ENCODE results near the gene PTOV1.
A peak's percentile ranks its signal among the peaks of the same experiment; 100 is the strongest.

PTOV1 gene

GRCh38 chr19:49877020-49877878, 26.3 kb downstream of the PTOV1 start, which contains the start of the genes AKT1S1 and TBC1D17:
TSS of gene AKT1S1 (minus strand) at chr19:49877355. CDS start at chr19:49873295, 4,060 bp downstream.
TSS of gene TBC1D17 (plus strand) at chr19:49877702. CDS start at chr19:49877724, 22 bp downstream.
- DNase-seq, result peak; percentile 97

- DNase-seq, result peak; percentile 100
These were observed 27.2 kb downstream of the PTOV1 start for GRCh38 chr19:49877879-49878743.

GRCh38 chr19:49878744-49879070, 27.7 kb downstream of the PTOV1 start:
- DNase-seq, result no peak

DNA sequence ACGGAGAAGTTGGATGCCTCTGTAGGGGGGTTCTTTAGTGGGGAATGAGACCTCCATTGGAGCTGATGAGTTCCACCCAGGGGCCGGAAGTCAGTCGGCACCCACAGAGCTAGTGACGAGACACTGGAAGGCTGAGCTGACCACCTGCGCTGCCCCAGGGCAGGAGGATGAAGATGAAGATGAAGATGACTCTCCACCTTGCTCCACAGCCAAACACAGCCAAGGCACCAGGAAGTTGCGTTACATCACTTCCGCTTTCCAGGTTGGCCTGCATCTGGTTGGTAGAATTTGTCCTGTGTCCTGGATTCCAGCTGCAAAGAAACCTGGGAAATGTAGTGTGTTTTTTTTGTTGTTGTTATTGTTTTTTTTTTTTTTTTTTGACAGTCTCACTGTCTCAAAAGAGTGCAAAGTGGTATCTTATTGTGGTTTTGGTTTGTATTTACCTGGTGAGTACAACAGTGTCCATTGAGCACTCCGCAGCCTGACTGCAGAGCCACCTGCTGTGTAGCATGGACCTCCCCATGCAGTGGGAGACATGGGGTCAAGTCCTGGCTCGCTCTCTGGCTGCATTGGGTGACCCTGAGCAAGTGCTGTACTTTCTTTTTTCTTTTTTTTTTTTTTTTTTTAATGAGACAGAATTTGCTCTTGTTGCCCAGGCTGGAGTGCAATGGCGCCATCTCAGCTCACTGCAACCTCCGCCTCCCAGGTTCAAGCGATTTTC, 28.4 kb downstream of the PTOV1 start:
- DNase-seq, result no peak

GRCh38 chr19:49880162-49880869, 29.4 kb downstream of the PTOV1 start:
- DNase-seq, result no peak

GRCh38 chr19:49881186-49881585, 30.2 kb downstream of the PTOV1 start:
- no peak for DNase-seq

DNA sequence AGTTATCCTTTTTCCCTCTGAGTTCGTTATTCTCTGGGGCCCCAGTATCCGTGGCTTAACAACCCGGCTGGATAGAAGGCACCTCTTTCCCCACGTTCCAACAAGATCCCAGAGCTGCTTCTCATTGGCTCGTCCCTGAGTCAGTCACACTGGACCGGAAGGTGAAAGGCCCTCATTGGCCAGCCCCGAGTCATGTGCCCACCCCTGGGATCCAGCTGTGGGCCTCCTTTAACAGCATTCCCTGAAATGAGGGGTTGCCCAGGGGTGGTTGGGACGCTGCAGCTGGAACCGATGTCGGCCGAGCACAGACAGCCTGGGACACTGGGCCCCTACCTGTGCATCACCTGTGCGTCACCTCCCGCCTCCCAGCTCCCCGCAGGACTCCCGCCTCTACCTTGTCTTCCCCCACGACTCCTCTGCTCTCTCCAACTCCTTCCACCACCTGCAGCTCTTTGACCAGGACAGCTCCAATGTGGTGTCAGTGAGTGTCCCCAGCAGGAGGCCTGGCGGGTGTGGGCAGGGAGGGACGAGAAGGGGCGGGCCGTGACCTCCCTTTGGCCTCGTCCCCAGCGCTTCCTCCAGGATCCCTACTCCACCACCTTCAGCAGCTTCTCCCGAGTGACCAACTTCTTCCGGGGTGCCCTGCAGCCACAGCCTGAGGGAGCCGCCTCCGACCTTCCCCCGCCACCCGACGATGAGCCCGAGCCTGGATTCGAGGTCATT, 30.9 kb downstream of the PTOV1 start:
- no peak for DNase-seq

- DNase-seq, result no peak
These were observed 31.7 kb downstream of the PTOV1 start for GRCh38 chr19:49882643-49883042.

DNA sequence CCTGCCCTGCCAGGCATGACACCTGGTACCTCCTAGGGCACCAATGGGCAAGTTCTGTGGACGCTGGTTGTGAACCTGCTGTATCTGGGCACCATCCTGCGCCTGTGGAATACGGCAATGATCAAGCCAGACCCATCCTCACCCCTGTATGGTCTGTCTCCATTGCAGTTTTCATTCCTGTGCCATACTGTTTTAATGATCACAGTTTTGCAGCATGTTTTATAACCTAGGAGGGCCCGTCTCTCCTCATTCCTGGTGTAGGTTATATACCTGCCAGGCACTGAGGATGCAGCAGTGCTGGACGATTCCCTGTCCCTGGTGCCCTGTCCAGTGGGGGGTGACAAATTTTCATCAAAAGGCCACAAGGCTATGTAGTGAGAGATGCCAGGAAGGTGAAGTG, 32.1 kb downstream of the PTOV1 start:
- no peak for DNase-seq

GRCh38 chr19:49884109-49884508, 33.1 kb downstream of the PTOV1 start:
- DNase-seq, result no peak

DNA sequence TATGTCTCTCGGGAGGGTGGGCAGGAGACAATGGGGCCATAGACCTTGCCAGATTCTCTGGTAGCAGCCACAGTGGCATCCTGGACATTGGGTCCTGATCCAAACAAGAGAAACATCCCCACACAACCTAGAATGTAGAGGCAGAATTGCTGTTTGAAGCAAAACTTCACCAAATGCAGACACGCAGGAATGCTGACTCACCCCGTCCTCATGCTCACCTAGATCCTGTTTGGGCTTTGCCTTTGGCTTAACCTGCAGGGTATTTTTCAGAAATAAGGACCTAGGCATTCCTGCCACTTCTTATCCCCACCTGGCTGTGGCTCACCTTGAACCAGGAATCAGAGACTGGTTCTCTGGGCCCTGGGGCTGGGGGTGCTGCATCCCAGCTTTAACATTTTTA, 33.8 kb downstream of the PTOV1 start:
- no peak for DNase-seq

- no peak for DNase-seq
These were observed 36.2 kb downstream of the PTOV1 start for GRCh38 chr19:49887037-49887664.

- no peak for DNase-seq
These were observed 36.9 kb downstream of the PTOV1 start for GRCh38 chr19:49887665-49888509.

- DNase-seq, result no peak
These were observed 37.5 kb downstream of the PTOV1 start for GRCh38 chr19:49888510-49888824.

DNA sequence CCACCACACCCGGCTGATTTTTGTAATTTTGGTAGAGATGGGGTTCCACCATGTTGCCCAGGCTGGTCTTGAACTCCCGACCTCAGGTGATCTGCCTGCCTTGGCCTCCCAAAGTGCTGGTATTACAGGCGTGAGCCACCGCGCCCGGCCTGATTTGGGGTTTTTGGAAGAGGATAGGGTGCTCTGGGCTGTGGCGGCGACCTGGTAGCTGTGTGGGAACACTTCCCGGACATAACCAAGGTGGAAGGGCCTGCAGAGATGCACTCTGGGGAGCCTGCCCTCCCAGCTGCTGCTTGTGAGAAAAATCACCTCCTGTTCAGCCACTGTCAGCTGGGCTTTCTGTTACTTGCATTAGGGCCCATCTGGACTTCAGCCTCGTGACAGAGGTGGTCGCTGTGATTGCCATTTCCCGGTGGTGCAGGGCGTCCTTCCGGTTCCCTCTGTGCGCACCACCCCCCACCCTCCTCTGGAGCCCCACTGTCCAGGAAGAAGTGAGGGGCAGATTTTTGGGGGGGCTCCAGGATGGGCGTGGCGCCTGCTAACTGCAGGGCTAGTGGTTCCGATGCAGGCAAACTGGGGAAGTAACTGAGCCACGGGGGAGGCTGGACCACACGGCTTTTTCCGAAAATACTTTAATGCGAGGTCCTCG, 38.2 kb downstream of the PTOV1 start:
- DNase-seq, result no peak

DNA sequence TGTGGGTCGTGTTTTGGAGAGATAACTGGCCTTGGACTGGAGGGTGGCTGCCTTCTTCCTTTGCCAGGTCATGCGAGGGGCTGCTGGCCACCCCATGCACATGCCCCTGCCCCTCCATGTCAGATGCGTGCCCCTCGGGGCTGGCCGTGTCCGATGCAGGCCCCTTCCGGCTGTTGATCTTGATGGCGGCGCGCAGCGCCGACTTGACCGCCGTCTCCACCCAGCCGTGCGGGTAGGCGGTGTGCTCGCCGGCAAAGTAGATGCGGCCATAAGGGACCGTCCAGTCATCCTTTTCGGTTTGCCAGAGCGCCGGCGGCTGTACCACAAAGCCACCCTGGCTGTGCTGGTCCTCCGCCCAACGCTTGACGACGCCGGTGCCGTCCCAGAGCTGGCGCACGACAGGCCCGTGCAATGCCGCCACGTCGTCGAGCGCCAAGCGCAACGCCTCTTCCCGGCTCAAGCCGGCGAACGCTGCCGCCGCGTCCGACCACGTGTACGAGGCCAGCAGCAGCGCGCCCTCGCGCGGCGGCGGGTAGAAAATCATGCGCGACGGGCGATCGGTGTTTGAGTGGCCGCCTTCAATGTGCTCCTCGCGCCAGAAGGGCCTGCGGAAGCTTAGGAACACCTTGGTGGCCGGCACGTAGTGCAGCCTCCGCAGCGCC, 38.9 kb downstream of the PTOV1 start:
- peak; percentile 82 for DNase-seq

GRCh38 chr19:49890349-49891311, 39.7 kb downstream of the PTOV1 start:
- DNase-seq, result peak; percentile 83

- DNase-seq, result no peak
These were observed 40.4 kb downstream of the PTOV1 start for GRCh38 chr19:49891393-49891792.

All from stimulated activated CD8-positive, alpha-beta memory T cell treated with anti-CD3 and anti-CD28 coated beads, Interleukin-4, amount 100 ng/mL, for 48 hours (primary cell).